Neural cell (in vitro differentiated cells): Measurements from ENCODE around the gene IGBP1.

Source experiments
- EP300 ChIP-seq: fragments of 450-650 bp; conservative IDR thresholded peaks from 2 replicates; pipeline ENCODE4 v1.6.1; 2014; ENCODE audit warnings: antibody characterized with exemption, mild to moderate bottlenecking, moderate library complexity; ENCODE audit not compliant: poor library complexity, severe bottlenecking
- EZH2 ChIP-seq: fragments of 200-600, 300-800 bp; shearing (Covaris generic), sonication (generic); IDR thresholded peaks from 2 replicates; pipeline ENCODE4 v1.6.1; 2014; ENCODE audit warnings: antibody characterized with exemption, low read length, borderline replicate concordance, mild to moderate bottlenecking; ENCODE audit not compliant: insufficient read depth, poor library complexity, severe bottlenecking
- POLR2AphosphoS5 ChIP-seq: IDR thresholded peaks from 2 replicates; pipeline ENCODE4 v1.6.1; 2012
- SMC3 ChIP-seq: fragments of 450-650 bp; conservative IDR thresholded peaks from 2 replicates; pipeline ENCODE4 v1.6.1; 2014; ENCODE audit warnings: antibody characterized with exemption, mild to moderate bottlenecking, moderate library complexity; ENCODE audit not compliant: poor library complexity
- TF ChIP-seq, protein P1 (sequence below): fragments of 450-650 bp; IDR thresholded peaks from 2 replicates; pipeline ENCODE4 v1.5.1; 2014; ENCODE audit warnings: antibody characterized with exemption, mild to moderate bottlenecking, moderate library complexity; ENCODE audit not compliant: poor library complexity, severe bottlenecking

DNA sequence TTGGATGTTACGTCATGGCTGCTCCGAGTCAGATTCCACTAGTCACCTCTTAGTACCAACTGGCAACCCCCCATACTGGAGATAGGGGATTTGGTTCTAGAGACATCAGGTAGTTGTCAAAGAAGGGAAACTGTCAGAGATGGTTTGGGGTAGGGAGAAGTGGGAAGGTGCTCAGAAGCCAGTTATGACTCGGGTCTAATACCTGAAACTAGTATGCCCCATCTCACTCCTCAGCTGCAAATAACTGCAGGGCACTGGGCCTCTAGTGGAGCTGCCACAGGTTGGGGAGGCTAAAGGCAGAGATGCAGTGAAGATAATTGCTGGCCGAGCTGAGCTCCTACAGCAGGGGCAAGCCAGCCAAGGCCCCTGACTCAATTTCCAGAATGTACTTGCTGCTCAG lies 41.0 kb upstream of the IGBP1 start:
- TF ChIP-seq EZH2: no peak
- TF ChIP-seq, protein P1, sequence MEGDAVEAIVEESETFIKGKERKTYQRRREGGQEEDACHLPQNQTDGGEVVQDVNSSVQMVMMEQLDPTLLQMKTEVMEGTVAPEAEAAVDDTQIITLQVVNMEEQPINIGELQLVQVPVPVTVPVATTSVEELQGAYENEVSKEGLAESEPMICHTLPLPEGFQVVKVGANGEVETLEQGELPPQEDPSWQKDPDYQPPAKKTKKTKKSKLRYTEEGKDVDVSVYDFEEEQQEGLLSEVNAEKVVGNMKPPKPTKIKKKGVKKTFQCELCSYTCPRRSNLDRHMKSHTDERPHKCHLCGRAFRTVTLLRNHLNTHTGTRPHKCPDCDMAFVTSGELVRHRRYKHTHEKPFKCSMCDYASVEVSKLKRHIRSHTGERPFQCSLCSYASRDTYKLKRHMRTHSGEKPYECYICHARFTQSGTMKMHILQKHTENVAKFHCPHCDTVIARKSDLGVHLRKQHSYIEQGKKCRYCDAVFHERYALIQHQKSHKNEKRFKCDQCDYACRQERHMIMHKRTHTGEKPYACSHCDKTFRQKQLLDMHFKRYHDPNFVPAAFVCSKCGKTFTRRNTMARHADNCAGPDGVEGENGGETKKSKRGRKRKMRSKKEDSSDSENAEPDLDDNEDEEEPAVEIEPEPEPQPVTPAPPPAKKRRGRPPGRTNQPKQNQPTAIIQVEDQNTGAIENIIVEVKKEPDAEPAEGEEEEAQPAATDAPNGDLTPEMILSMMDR: no peak
- TF ChIP-seq POLR2AphosphoS5: no peak
- no peak for TF ChIP-seq SMC3
- TF ChIP-seq EP300: no peak
